Measurements from ENCODE around the gene KCNS1.

DNA sequence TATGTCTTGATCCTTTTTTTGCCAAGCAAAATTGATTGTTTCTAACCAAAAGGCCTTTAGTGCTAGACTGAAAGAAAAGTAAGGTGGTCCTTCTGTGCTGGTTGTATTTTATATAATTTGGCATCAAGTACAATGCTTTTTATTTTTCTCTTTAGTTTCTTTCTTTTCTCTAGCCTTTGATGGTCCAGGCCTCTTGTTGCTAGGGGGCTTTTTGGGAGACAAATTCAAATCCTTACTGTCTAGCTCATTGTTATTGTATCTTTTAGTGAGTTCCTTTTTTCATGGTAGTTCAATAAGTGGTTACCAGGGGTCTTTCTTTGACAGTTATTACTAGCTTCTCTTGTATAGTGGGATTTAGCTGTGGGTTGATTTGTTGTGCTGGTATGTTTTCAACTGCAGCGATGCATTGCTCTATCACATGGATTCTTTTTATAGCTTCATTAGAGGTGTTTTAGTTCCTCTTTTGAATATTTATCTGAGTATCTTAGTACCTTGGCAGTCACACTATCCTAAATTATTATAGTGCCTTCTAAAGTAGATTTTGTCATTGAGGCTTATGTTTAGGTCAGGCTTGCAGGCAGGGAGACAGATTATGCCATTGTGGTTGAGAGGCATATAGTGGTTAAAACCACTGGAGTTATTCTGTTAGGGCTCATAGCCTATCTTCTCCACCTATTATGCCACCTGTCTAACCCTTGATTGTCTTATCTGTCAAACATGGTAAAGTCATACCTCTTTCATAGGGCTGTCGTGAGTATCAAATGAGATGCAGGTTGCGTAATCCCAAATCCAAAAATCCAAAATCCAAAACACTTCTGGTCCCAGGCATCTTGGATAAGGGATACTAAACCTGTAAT lies 49.5 kb downstream of the KCNS1 start:
- no peak for TF ChIP-seq GTF2F1 (IDR thresholded peaks at IDR 0.05; ENCODE audit: borderline replicate concordance, low read depth, low read length)
- TF ChIP-seq CHD1 (IDR thresholded peaks at IDR 0.05; ENCODE audit: low read depth, low read length) = no peak
